GM18951 (cell line): ENCODE measurements around the gene CNTLN.
"Not testable (repeated sequence)": the region's sequence is repeated elsewhere in the genome, so short reads cannot be mapped to it uniquely, and the experiment has no call there.

Experiments used
- POLR2A ChIP-seq: IDR thresholded peaks from 4 replicates; pipeline ENCODE4 v1.6.1; 2011; ENCODE audit warnings: mild to moderate bottlenecking; ENCODE audit not compliant: insufficient read length, insufficient read depth; ENCODE audit errors: extremely low read depth
- in situ Hi-C: fragments of 300-500 bp; cut with MboI; formaldehyde crosslinking; loops from one replicate; pipeline ENCODE4 v1.12.0; 2022; ENCODE audit warnings: low sequenced_read_pairs, mixed read lengths, inconsistent platforms; ENCODE audit not compliant: unreplicated experiment

The CNTLN gene

GRCh38 chr9:17137566-17137965 lies 2.7 kb downstream of the CNTLN start:
- in situ Hi-C loops = loop anchor here (25.0 kb wide), 1 partner anchor 325 kb away; no protein-coding TSS in a partner anchor
- TF ChIP-seq POLR2A = no peak

- TF ChIP-seq POLR2A = no peak
Measured at GRCh38 chr9:17138503-17138902, 3.7 kb downstream of the CNTLN start.

GRCh38 chr9:17140418-17140817 lies 5.6 kb downstream of the CNTLN start:
- TF ChIP-seq POLR2A = no peak
- in situ Hi-C loops = loop anchor here (25.0 kb wide), 1 partner anchor 322 kb away; no protein-coding TSS in a partner anchor

More at GRCh38 chr9:17138503-17138902, 3.7 kb downstream of the CNTLN start:
- in situ Hi-C loops = loop anchor here (25.0 kb wide), 1 partner anchor 324 kb away; no protein-coding TSS in a partner anchor

DNA sequence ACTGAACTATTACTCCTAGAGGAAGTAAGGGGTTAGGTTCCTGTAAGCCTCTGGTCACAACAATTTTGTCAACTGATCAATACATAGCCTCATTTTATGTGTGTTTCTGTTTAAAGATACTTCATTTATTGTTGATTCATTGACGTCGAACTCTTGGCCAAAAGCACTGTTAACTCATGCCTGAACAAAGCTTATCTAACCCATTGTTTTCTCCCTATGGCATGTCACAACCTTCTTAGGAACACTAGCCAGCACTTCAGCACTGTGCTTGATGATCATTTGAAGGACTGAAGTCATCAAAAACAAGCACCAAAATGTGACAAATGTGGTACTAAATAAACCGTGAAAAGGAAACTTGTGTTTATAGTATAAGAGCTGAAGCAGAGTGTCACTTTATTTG lies 13.5 kb downstream of the CNTLN start:
- in situ Hi-C loops = loop anchor here (25.0 kb wide), 1 partner anchor 314 kb away; no protein-coding TSS in a partner anchor
- no peak for TF ChIP-seq POLR2A

- in situ Hi-C loops = no loop called here
- no peak for TF ChIP-seq POLR2A
Measured at GRCh38 chr9:17159469-17159868, 24.6 kb downstream of the CNTLN start.

- no peak for TF ChIP-seq POLR2A
- in situ Hi-C loops = no loop called here
Measured at GRCh38 chr9:17160327-17160726, 25.5 kb downstream of the CNTLN start.

- no peak for TF ChIP-seq POLR2A
- in situ Hi-C loops = no loop called here
Measured at GRCh38 chr9:17165764-17166163, 30.9 kb downstream of the CNTLN start.

GRCh38 chr9:17166346-17166745 lies 31.5 kb downstream of the CNTLN start:
- TF ChIP-seq POLR2A = no peak
- in situ Hi-C loops = no loop called here

GRCh38 chr9:17171309-17172094 lies 36.7 kb downstream of the CNTLN start:
- TF ChIP-seq POLR2A = no peak
- in situ Hi-C loops = no loop called here

DNA sequence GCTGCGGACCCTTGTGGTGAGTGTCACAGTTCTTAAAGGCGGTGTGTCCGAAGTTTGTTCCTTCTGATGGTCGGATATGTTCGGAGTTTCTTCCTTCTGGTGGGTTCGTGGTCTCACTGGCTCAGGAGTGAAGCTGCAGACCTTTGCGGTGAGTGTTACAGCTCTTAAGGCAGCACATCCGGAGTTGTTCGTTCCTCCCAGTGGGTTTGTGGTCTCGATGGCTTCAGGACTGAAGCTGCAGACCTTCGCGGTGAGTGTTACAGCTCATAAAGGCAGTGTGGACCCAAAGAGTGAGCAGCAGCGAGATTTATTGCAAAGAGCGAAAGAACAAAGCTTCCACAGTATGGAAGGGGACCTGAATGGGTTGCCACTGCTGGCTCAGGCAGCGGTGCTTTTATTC lies 42.7 kb downstream of the CNTLN start:
- in situ Hi-C loops = not testable (repeated sequence)

- in situ Hi-C loops = no loop called here
- no peak for TF ChIP-seq POLR2A
Measured at GRCh38 chr9:17185481-17186029, 50.7 kb downstream of the CNTLN start.

DNA sequence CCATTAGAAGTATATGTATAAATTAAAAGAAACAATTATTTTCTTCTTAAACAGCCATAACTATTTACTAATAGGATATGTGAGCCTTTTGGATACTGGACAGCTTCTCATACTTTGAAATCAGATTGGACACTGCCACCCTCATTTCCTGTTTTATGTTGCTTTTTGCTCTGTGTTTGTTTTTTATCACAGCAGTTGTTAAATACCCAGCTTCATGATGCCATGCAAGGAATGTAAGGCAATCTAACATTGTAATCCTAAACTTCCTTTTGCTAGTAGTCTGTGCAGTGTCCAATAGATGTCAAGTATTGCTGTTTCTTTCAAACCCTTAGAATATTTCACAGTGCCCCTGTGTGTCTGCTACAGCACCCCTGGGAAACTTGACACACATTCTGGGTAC lies 56.2 kb downstream of the CNTLN start:
- no peak for TF ChIP-seq POLR2A
- in situ Hi-C loops = no loop called here

GRCh38 chr9:17204611-17205152 lies 69.8 kb downstream of the CNTLN start:
- TF ChIP-seq POLR2A = no peak

GRCh38 chr9:17216011-17216410 lies 81.2 kb downstream of the CNTLN start:
- TF ChIP-seq POLR2A = no peak
- in situ Hi-C loops = no loop called here

More at GRCh38 chr9:17204611-17205152, 69.8 kb downstream of the CNTLN start:
- in situ Hi-C loops = no loop called here

DNA sequence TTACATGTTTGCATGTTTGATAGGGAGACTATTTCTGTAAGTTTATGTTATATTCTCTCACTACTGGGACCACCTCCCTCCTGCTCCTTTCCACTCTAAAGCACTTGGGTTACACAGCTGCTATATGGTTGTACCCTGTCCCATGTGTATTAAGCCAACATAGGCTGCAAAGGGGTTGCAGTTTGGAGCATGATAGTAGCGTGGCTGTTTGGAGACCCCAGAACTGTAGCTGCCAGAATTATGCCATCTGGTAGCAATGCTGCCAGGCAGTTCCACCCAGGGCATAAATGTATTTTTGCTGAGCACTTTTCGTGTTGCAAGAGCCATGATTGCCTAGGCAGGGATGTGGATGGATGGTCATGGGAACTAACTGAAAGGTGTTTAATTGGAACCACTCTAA lies 81.8 kb downstream of the CNTLN start:
- in situ Hi-C loops = no loop called here
- TF ChIP-seq POLR2A = no peak
